HG03565 (cell line): Measurements from ENCODE around the gene HPS5.
"Not testable (repeated sequence)": the region's sequence is repeated elsewhere in the genome, so short reads cannot be mapped to it uniquely, and the experiment has no call there.

Experiments
- ATAC-seq: cut with Tn5 transposase; IDR thresholded peaks from one replicate; pipeline ENCODE4 v1.9.1; 2021; ENCODE audit warnings: mild to moderate bottlenecking, moderate library complexity; ENCODE audit not compliant: unreplicated experiment

Gene HPS5

GRCh38 chr11:18271206-18271605, 50.7 kb downstream of the HPS5 start:
- no peak for ATAC-seq

GRCh38 chr11:18270102-18270501, 51.8 kb downstream of the HPS5 start:
- ATAC-seq = no peak

GRCh38 chr11:18269252-18269651, 52.7 kb downstream of the HPS5 start:
- not testable (repeated sequence) for ATAC-seq

GRCh38 chr11:18267335-18268133, 54.4 kb downstream of the HPS5 start:
- ATAC-seq = not testable (repeated sequence)

- ATAC-seq = no peak
Measured at GRCh38 chr11:18265949-18266348, 56.0 kb downstream of the HPS5 start, which contains the start of gene SAA1. TSS of gene SAA1 (plus strand) at chr11:18266264. CDS start at chr11:18266888, 624 bp downstream.

GRCh38 chr11:18264677-18265555, 57.0 kb downstream of the HPS5 start:
- ATAC-seq = no peak

- peak; percentile 44 for ATAC-seq
Measured at GRCh38 chr11:18264035-18264434, 57.9 kb downstream of the HPS5 start.

GRCh38 chr11:18262681-18263350, 59.1 kb downstream of the HPS5 start:
- ATAC-seq = not testable (repeated sequence)

- no peak for ATAC-seq
Measured at GRCh38 chr11:18261721-18262120, 60.2 kb downstream of the HPS5 start.

- ATAC-seq = no peak
Measured at GRCh38 chr11:18259259-18259658, 62.7 kb downstream of the HPS5 start.

- ATAC-seq = no peak
Measured at GRCh38 chr11:18254781-18255361, 67.1 kb downstream of the HPS5 start.

- no peak for ATAC-seq
Measured at GRCh38 chr11:18253778-18254338, 68.1 kb downstream of the HPS5 start.

- ATAC-seq = no peak
Measured at GRCh38 chr11:18253233-18253632, 68.7 kb downstream of the HPS5 start.

- no peak for ATAC-seq
Measured at GRCh38 chr11:18248561-18248960, 73.4 kb downstream of the HPS5 start, which contains the start of gene SAA2. TSS of gene SAA2 (minus strand) at chr11:18248668. CDS start at chr11:18248011, 657 bp downstream.

- ATAC-seq = not testable (repeated sequence)
Measured at GRCh38 chr11:18247191-18247581, 74.8 kb downstream of the HPS5 start.

GRCh38 chr11:18246379-18247190, 75.4 kb downstream of the HPS5 start:
- peak; percentile 71 for ATAC-seq

GRCh38 chr11:18245396-18245795, 76.5 kb downstream of the HPS5 start:
- no peak for ATAC-seq

GRCh38 chr11:18243783-18244362, 78.1 kb downstream of the HPS5 start:
- peak; percentile 25 for ATAC-seq

- ATAC-seq = no peak
Measured at GRCh38 chr11:18239655-18240054, 82.3 kb downstream of the HPS5 start.
